GM12878 (cell line): ENCODE data around the gene CTSH. TPM values are rescaled to one million over a fixed set of nuclear protein-coding genes. Genes with fewer than 3 reads are reported as not detected.
A peak's percentile ranks its signal among the peaks of the same experiment; 100 is the strongest.

Source experiments
- ATF3 ChIP-seq: IDR thresholded peaks from 2 replicates; pipeline ENCODE4 v1.6.1; 2011; ENCODE audit warnings: low read depth, mild to moderate bottlenecking, low read length, moderate library complexity, borderline replicate concordance; ENCODE audit errors: extremely low read depth
- BCLAF1 ChIP-seq: fragments of 450-650 bp; IDR thresholded peaks from 2 replicates; pipeline ENCODE4 v1.6.1; 2017; ENCODE audit warnings: antibody characterized with exemption, mild to moderate bottlenecking, moderate library complexity
- CBFB ChIP-seq: IDR thresholded peaks from 2 replicates; pipeline ENCODE4 v1.6.1; 2016; ENCODE audit warnings: antibody characterized with exemption, low read depth
- CHD2 ChIP-seq: IDR thresholded peaks from 2 replicates; pipeline ENCODE4 v1.6.1; 2011; ENCODE audit warnings: low read depth, low read length, improper control_type of control experiment, borderline replicate concordance
- DPF2 ChIP-seq: fragments of 450-650 bp; IDR thresholded peaks from 2 replicates; pipeline ENCODE4 v1.6.1; 2017; ENCODE audit warnings: mild to moderate bottlenecking
- HCFC1 ChIP-seq: fragments of 150-350 bp; IDR thresholded peaks from 2 replicates; pipeline ENCODE4 v1.6.1; 2014; ENCODE audit warnings: low read length
- IKZF1 ChIP-seq: fragments of 450-650 bp; conservative IDR thresholded peaks from 2 replicates; pipeline ENCODE4 v1.6.1; 2017; ENCODE audit warnings: antibody characterized with exemption, mild to moderate bottlenecking
- MYC ChIP-seq: IDR thresholded peaks from 2 replicates; pipeline ENCODE4 v1.6.1; 2011; ENCODE audit warnings: mild to moderate bottlenecking, low read length, moderate library complexity, inconsistent platforms; ENCODE audit not compliant: insufficient read depth, insufficient replicate concordance, insufficient read length, severe bottlenecking
- NFIC ChIP-seq: IDR thresholded peaks from 2 replicates; pipeline ENCODE4 v1.6.1; 2012; ENCODE audit warnings: low read depth, mild to moderate bottlenecking, inconsistent platforms, low read length, moderate library complexity
- NFYB ChIP-seq: IDR thresholded peaks from 2 replicates; pipeline ENCODE4 v1.6.1; 2011; ENCODE audit warnings: low read depth, mild to moderate bottlenecking, low read length, improper control_type of control experiment, moderate library complexity; ENCODE audit not compliant: insufficient read depth
- NRF1 ChIP-seq: conservative IDR thresholded peaks from 2 replicates; pipeline ENCODE4 v1.6.1; 2011; ENCODE audit warnings: mild to moderate bottlenecking, low read depth, low read length, improper control_type of control experiment
- PBX3 ChIP-seq: IDR thresholded peaks from 2 replicates; pipeline ENCODE4 v1.6.1; 2011; ENCODE audit warnings: mild to moderate bottlenecking, low read depth, low read length, moderate library complexity; ENCODE audit not compliant: insufficient replicate concordance
- PKNOX1 ChIP-seq: fragments of 450-650 bp; IDR thresholded peaks from 2 replicates; pipeline ENCODE4 v1.6.1; 2016; ENCODE audit warnings: mild to moderate bottlenecking
- POLR2AphosphoS2 ChIP-seq: IDR thresholded peaks from 2 replicates; pipeline ENCODE4 v1.6.1; 2011; ENCODE audit warnings: low read depth, mild to moderate bottlenecking, low read length, improper control_type of control experiment, moderate library complexity
- RAD21 ChIP-seq: IDR thresholded peaks from 2 replicates; pipeline ENCODE4 v1.6.1; 2011; ENCODE audit warnings: mild to moderate bottlenecking, low read depth, low read length, moderate library complexity; ENCODE audit not compliant: insufficient read depth
- RBBP5 ChIP-seq: fragments of 200-600 bp; sonication (generic); conservative IDR thresholded peaks from 2 replicates; pipeline ENCODE4 v1.6.1; 2016
- SIX5 ChIP-seq: IDR thresholded peaks from 2 replicates; pipeline ENCODE4 v1.6.1; 2011; ENCODE audit warnings: mild to moderate bottlenecking, low read depth, low read length, moderate library complexity; ENCODE audit not compliant: severe bottlenecking
- SREBF1 ChIP-seq: IDR thresholded peaks from 2 replicates; pipeline ENCODE4 v1.6.1; 2012; ENCODE audit warnings: mild to moderate bottlenecking, low read length
- STAT1 ChIP-seq: fragments of 450-650 bp; conservative IDR thresholded peaks from 2 replicates; pipeline ENCODE4 v1.6.1; 2014; ENCODE audit warnings: antibody characterized with exemption, mild to moderate bottlenecking
- STAT3 ChIP-seq: IDR thresholded peaks from 2 replicates; pipeline ENCODE4 v1.6.1; 2011; ENCODE audit warnings: low read depth, low read length, improper control_type of control experiment
- SUPT20H ChIP-seq: IDR thresholded peaks from 2 replicates; pipeline ENCODE4 v1.6.1; 2011; ENCODE audit warnings: low read depth, mild to moderate bottlenecking, low read length, moderate library complexity, borderline replicate concordance; ENCODE audit not compliant: control insufficient read depth
- TAF1 ChIP-seq: IDR thresholded peaks from 2 replicates; pipeline ENCODE4 v1.6.1; 2011; ENCODE audit warnings: mild to moderate bottlenecking, low read depth, low read length, borderline replicate concordance
- TARDBP ChIP-seq: IDR thresholded peaks from 2 replicates; pipeline ENCODE4 v1.6.1; 2016; ENCODE audit warnings: borderline replicate concordance
- TCF12 ChIP-seq: IDR thresholded peaks from 2 replicates; pipeline ENCODE4 v1.6.1; 2011; ENCODE audit warnings: low read depth, mild to moderate bottlenecking, low read length
- ZNF217 ChIP-seq: fragments of 450-650 bp; IDR thresholded peaks from 2 replicates; pipeline ENCODE4 v1.6.1; 2017; ENCODE audit warnings: antibody characterized with exemption, mild to moderate bottlenecking
- ZNF384 ChIP-seq: IDR thresholded peaks from 2 replicates; pipeline ENCODE4 v1.6.1; 2012; ENCODE audit warnings: low read depth, mild to moderate bottlenecking, low read length, improper control_type of control experiment, borderline replicate concordance
- polyA plus RNA-seq, 11 experiments: library from polyadenylated mRNA; depleted of rRNA in 4 of 11; unstranded in 6 of 11; stranded (reverse) in 5 of 11; fragments of >200 nt; fragmentation: Nextera tagmentation in 4 of 11; fragmentation: Illumina TruSeq in 1 of 11; extraction: Ambion mirVana in 4 of 11; extraction: Trizol in 1 of 11; gene quantifications; 1 replicate in 1 of 11; 2 replicates in 10 of 11; pipeline versions ENCODE4 v1.2.1 to v1.2.3, GENCODE V29; 2011 to 2016; ENCODE audit warnings: inconsistent platforms in 2 of 11, missing spikeins in 2 of 11, low read depth in 1 of 11
- total RNA-seq, 4 experiments: library from RNA; depleted of rRNA in 3 of 4; stranded (reverse); fragments of >200 nt in 3 of 4; fragmentation: Illumina TruSeq in 1 of 4; extraction: Trizol in 1 of 4; gene quantifications; 2 replicates each; pipeline versions ENCODE4 v1.2.1 to v1.2.3, GENCODE V29; 2013 to 2021

The CTSH gene
- total and polyA plus RNA-seq, 10 of the 15 experiments (the other 5 are each of a cell fraction or from before 2014, with no cell fraction given): 30.2 to 1,212 (median 519) TPM

GRCh38 chr15:78938658-78939488 is 6.0 kb downstream of the CTSH start (continued):
- TF ChIP-seq POLR2AphosphoS2: no peak
- TF ChIP-seq ZNF384: peak; percentile 96
- TF ChIP-seq MYC: no peak
- TF ChIP-seq PKNOX1: no peak
- TF ChIP-seq STAT1: no peak
- TF ChIP-seq ATF3: no peak
- no peak; the same call in 1 of the 2 replicates for TF ChIP-seq CHD2
- TF ChIP-seq PBX3: no peak
- no peak for TF ChIP-seq TARDBP
- TF ChIP-seq BCLAF1: no peak
- TF ChIP-seq STAT3: 0 out of 2 replicates have a peak, but pooled peaks have one; percentile 14
- TF ChIP-seq TCF12: no peak
- peak; percentile 77; the same call in 1 of the 2 replicates for TF ChIP-seq TAF1
- TF ChIP-seq CBFB: no peak; the same call in 1 of the 2 replicates
- no peak for TF ChIP-seq HCFC1
- no peak for TF ChIP-seq SREBF1
- no peak for TF ChIP-seq SIX5
- TF ChIP-seq NFYB: no peak
- peak; percentile 94 for TF ChIP-seq DPF2
- peak; percentile 86 for TF ChIP-seq NFIC
- TF ChIP-seq IKZF1: peak; percentile 98
- no peak for TF ChIP-seq SUPT20H
- peak; percentile 17; the same call in 1 of the 2 replicates for TF ChIP-seq RAD21
- no peak for TF ChIP-seq RBBP5
- TF ChIP-seq NRF1: no peak
- TF ChIP-seq ZNF217: peak; percentile 82
